NCI-H345 treated with DMSO at 0.1 percent for 48 hours (cell line): Measurements from ENCODE around the gene BCL7A.
"Not testable (repeated sequence)": the region's sequence is repeated elsewhere in the genome, so short reads cannot be mapped to it uniquely, and the experiment has no call there.

Source experiments
- DNase-seq: peaks from one replicate; lab custom pipeline; 2025; ENCODE audit not compliant: unreplicated experiment; lab: John Stamatoyannopoulos, UW

The BCL7A gene

GRCh38 chr12:122093098-122093883 lies 71.6 kb downstream of the BCL7A start:
- DNase-seq, result no peak

GRCh38 chr12:122094137-122094734 lies 72.6 kb downstream of the BCL7A start:
- no peak for DNase-seq

- no peak for DNase-seq
Observed at GRCh38 chr12:122094735-122095631, 73.3 kb downstream of the BCL7A start.

GRCh38 chr12:122096014-122096413 lies 74.3 kb downstream of the BCL7A start:
- no peak for DNase-seq

GRCh38 chr12:122096591-122097149 lies 75.0 kb downstream of the BCL7A start:
- DNase-seq, result no peak

GRCh38 chr12:122097584-122097926 lies 75.9 kb downstream of the BCL7A start:
- no peak for DNase-seq

GRCh38 chr12:122097927-122098756 lies 76.5 kb downstream of the BCL7A start:
- peak; percentile 43 for DNase-seq

- no peak for DNase-seq
Observed at GRCh38 chr12:122099280-122099749, 77.6 kb downstream of the BCL7A start.

GRCh38 chr12:122099856-122100255 lies 78.2 kb downstream of the BCL7A start:
- DNase-seq, result no peak

GRCh38 chr12:122100568-122100967 lies 78.9 kb downstream of the BCL7A start:
- no peak for DNase-seq

GRCh38 chr12:122102331-122102730 lies 80.6 kb downstream of the BCL7A start:
- DNase-seq, result no peak

GRCh38 chr12:122104844-122105243 lies 83.2 kb downstream of the BCL7A start:
- no peak for DNase-seq

GRCh38 chr12:122105496-122105895 lies 83.8 kb downstream of the BCL7A start:
- DNase-seq, result not testable (repeated sequence)

GRCh38 chr12:122106843-122107242 lies 85.2 kb downstream of the BCL7A start:
- peak; percentile 69 for DNase-seq

- DNase-seq, result no peak
Observed at GRCh38 chr12:122107261-122107660, 85.6 kb downstream of the BCL7A start.

GRCh38 chr12:122111089-122111641 lies 89.5 kb downstream of the BCL7A start:
- peak; percentile 51 for DNase-seq
